ENCODE data around the gene TRPC6.

DNA sequence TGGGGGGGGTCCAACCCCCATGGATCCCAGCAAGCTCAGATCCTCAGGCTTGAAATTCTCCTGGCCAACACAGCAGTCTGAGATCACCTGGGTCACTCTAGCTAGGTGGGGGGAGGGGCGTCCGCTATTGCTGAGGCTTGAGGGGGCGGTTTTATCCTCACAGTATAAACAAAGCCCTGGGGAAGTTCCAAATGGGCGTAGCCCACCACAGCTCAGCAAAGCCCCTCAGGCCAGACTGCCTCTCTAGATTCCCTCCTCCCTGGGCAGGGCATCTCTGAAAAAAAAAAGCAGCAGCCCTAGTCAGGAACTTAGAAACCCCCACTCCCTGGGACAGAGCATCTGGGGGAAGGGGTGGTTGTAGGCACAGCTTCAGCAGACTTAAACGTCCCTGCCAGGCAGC lies 16.7 kb downstream of the TRPC6 start:
- TF ChIP-seq POLR2AphosphoS5 (IDR thresholded peaks at IDR 0.05) = no peak
- no peak for TF ChIP-seq EZH2 (IDR thresholded peaks at IDR 0.05; ENCODE audit: borderline replicate concordance, insufficient read depth, low read length, poor library complexity, severe bottlenecking)
- TF ChIP-seq, protein P1, sequence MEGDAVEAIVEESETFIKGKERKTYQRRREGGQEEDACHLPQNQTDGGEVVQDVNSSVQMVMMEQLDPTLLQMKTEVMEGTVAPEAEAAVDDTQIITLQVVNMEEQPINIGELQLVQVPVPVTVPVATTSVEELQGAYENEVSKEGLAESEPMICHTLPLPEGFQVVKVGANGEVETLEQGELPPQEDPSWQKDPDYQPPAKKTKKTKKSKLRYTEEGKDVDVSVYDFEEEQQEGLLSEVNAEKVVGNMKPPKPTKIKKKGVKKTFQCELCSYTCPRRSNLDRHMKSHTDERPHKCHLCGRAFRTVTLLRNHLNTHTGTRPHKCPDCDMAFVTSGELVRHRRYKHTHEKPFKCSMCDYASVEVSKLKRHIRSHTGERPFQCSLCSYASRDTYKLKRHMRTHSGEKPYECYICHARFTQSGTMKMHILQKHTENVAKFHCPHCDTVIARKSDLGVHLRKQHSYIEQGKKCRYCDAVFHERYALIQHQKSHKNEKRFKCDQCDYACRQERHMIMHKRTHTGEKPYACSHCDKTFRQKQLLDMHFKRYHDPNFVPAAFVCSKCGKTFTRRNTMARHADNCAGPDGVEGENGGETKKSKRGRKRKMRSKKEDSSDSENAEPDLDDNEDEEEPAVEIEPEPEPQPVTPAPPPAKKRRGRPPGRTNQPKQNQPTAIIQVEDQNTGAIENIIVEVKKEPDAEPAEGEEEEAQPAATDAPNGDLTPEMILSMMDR (IDR thresholded peaks at IDR 0.05; ENCODE audit: poor library complexity, severe bottlenecking) = no peak
